Activated CD8-positive, alpha-beta T cell treated with anti-CD3 and anti-CD28 coated beads for 36 hours (primary cell): ENCODE data around the gene PPP1R13B. TPM values are rescaled to one million over a fixed set of nuclear protein-coding genes. Genes with fewer than 3 reads are reported as not detected.

Source experiments
- ATAC-seq: fragments of 200-7000 bp; cut with Tn5 transposase; one replicate; pipeline ENCODE4 v1.10.0; 2021; ENCODE audit warnings: mild to moderate bottlenecking, moderate library complexity
- CTCF ChIA-PET: fragments of 350-600 bp; sonication (Branson Sonifier 250); formaldehyde crosslinking; loops from one replicate; lab custom pipeline; 2021; ENCODE audit warnings: antibody characterized with exemption; lab: Charles Lee
- POLR2A ChIA-PET: fragments of 350-600 bp; sonication (Branson Sonifier 250); formaldehyde crosslinking; loops from one replicate; lab custom pipeline; 2021; ENCODE audit warnings: antibody characterized with exemption; lab: Charles Lee
- DNase-seq: peaks from one replicate; pipeline ENCODE4 v3.0.0-alpha.2; 2020
- H3K27ac Mint-ChIP-seq: one replicate; pipeline ENCODE4 v1.8.0; 2021; ENCODE audit warnings: mild to moderate bottlenecking, mixed read lengths
- H3K27me3 Mint-ChIP-seq: one replicate; pipeline ENCODE4 v1.8.0; 2021; ENCODE audit warnings: mixed read lengths
- H3K36me3 Mint-ChIP-seq: one replicate; pipeline ENCODE4 v1.8.0; 2021; ENCODE audit warnings: low read depth, mixed read lengths
- H3K4me1 Mint-ChIP-seq: one replicate; pipeline ENCODE4 v1.8.0; 2021; ENCODE audit warnings: low read depth, mixed read lengths
- H3K4me3 Mint-ChIP-seq: one replicate; pipeline ENCODE4 v1.8.0; 2021; ENCODE audit warnings: mild to moderate bottlenecking, moderate library complexity, mixed read lengths
- H3K9me3 Mint-ChIP-seq: one replicate; pipeline ENCODE4 v1.8.0; 2021; ENCODE audit warnings: mixed read lengths
- CTCF ChIP-seq: fragments of 200-600 bp; IDR thresholded peaks from one replicate; pipeline ENCODE4 v1.8.0; 2022; ENCODE audit warnings: antibody characterized with exemption, mild to moderate bottlenecking
- intact Hi-C: fragments of 100-400 bp; cut with micrococcal nuclease; formaldehyde crosslinking; loops from one replicate; pipeline ENCODE4 v1.10.0; 2022
- total RNA-seq, 2 experiments: library from RNA; stranded (reverse); gene quantifications; one replicate each; pipeline ENCODE4 v1.2.3, GENCODE V29; 2021

The PPP1R13B gene
- total RNA-seq, 2 experiments from 2014 or later: 11.9 to 14.5 TPM

GRCh38 chr14:103745424-103745823 lies 102.0 kb downstream of the PPP1R13B start:
- Mint-ChIP-seq H3K27me3 (no peaks in the 10 kb centered on the region), H3K36me3 (peaks cover 3% of the 10 kb centered on the region), H3K9me3 (no peaks in the 10 kb centered on the region), H3K4me1 (peaks cover 19% of the 10 kb centered on the region), H3K27ac (no peak overlapping the region), H3K4me3 (no peak overlapping the region)
- DNase-seq (no peak), ATAC-seq (no peak)
- ChIA-PET POLR2A (interaction anchor here (2.8 kb wide), 1 partner anchor 12 kb away, joined by 10 read pairs; no protein-coding TSS in a partner anchor), CTCF (interaction anchor here (0.8 kb wide), 1 partner anchor 155 kb away, joined by 3 read pairs; no protein-coding TSS in a partner anchor)
- TF ChIP-seq CTCF: no peak
- intact Hi-C loops: no loop called here

GRCh38 chr14:103744621-103745395 lies 102.6 kb downstream of the PPP1R13B start:
- Mint-ChIP-seq H3K27me3 (no peaks in the 10 kb centered on the region), H3K4me3 (no peak overlapping the region), H3K9me3 (no peaks in the 10 kb centered on the region), H3K4me1 (peaks cover 15% of the 10 kb centered on the region), H3K36me3 (peaks cover 3% of the 10 kb centered on the region), H3K27ac (no peak overlapping the region)
- no peak for TF ChIP-seq CTCF
- ATAC-seq (no peak), DNase-seq (no peak)
- ChIA-PET POLR2A (interaction anchor here (2.8 kb wide), 1 partner anchor 11 kb away, joined by 10 read pairs; no protein-coding TSS in a partner anchor), CTCF (interaction anchor here (0.8 kb wide), 1 partner anchor 156 kb away, joined by 3 read pairs; no protein-coding TSS in a partner anchor)
- intact Hi-C loops: no loop called here

GRCh38 chr14:103743691-103744090 lies 103.7 kb downstream of the PPP1R13B start:
- ATAC-seq: no peak
- ChIA-PET POLR2A (no interaction called here), CTCF (no interaction called here)
- H3K4me1 Mint-ChIP-seq: peaks cover 8% of the 10 kb centered on the region
- H3K36me3 Mint-ChIP-seq: no peaks in the 10 kb centered on the region
- intact Hi-C loops: no loop called here
- H3K27ac Mint-ChIP-seq: no peak overlapping the region
- H3K4me3 Mint-ChIP-seq: no peak overlapping the region
- DNase-seq: no peak
- H3K27me3 Mint-ChIP-seq: no peaks in the 10 kb centered on the region
- no peak for TF ChIP-seq CTCF
- no peaks in the 10 kb centered on the region for H3K9me3 Mint-ChIP-seq

- H3K4me1 Mint-ChIP-seq: no peaks in the 10 kb centered on the region
- CTCF ChIA-PET: no interaction called here
- H3K36me3 Mint-ChIP-seq: no peaks in the 10 kb centered on the region
- no peak for ATAC-seq
- no peaks in the 10 kb centered on the region for H3K9me3 Mint-ChIP-seq
- TF ChIP-seq CTCF: no peak
- H3K27ac Mint-ChIP-seq: no peak overlapping the region
- intact Hi-C loops: no loop called here
- no peak overlapping the region for H3K4me3 Mint-ChIP-seq
- POLR2A ChIA-PET: no interaction called here
- no peak for DNase-seq
- no peaks in the 10 kb centered on the region for H3K27me3 Mint-ChIP-seq
Measured at GRCh38 chr14:103742499-103743255, 104.7 kb downstream of the PPP1R13B start.
